Endothelial cell of umbilical vein (primary cell): ENCODE results near the gene PSAPL1. TPM values are rescaled to one million over a fixed set of nuclear protein-coding genes. Genes with fewer than 3 reads are reported as not detected.

ENCODE experiments used
- BruUV-seq: library from RNA; stranded (reverse); fragments of 400-500 nt; replicated peaks from 2 replicates; lab custom pipeline; 2021; lab: Mats Ljungman, UMichigan
- CTCF ChIA-PET: fragments of 300-600, 350-600 bp; sonication (Branson Sonifier 250); formaldehyde crosslinking; loops from one replicate; lab custom pipeline; 2021; ENCODE audit warnings: antibody characterized with exemption, inconsistent platforms; lab: Charles Lee
- POLR2A ChIA-PET: fragments of 300-600, 350-600 bp; sonication (Branson Sonifier 250); formaldehyde crosslinking; loops from one replicate; lab custom pipeline; 2021; ENCODE audit warnings: antibody characterized with exemption, inconsistent platforms; lab: Charles Lee
- DNase-seq: peaks from one replicate; pipeline ENCODE4 v3.0.0-alpha.2; 2011; ENCODE audit warnings: low read depth, low spot score
- FAIRE-seq: peaks from 2 replicates; lab custom pipeline; 2011; peaks lifted over from hg19 to GRCh38; lab: Jason Lieb, UNC
- H2AFZ ChIP-seq: 2 replicates; pipeline ENCODE4 v1.6.0; 2012; ENCODE audit warnings: low read depth, low read length, control low read depth, inconsistent platforms
- H3K27ac ChIP-seq: 2 replicates; pipeline ENCODE4 v1.5.1; 2011; ENCODE audit warnings: low read depth, mild to moderate bottlenecking, control low read depth, low read length, moderate library complexity; ENCODE audit not compliant: insufficient read depth
- H3K27me3 ChIP-seq, 2 experiments: 2 replicates each; pipeline versions ENCODE4 v1.6.0 to v1.6.1; 2011; ENCODE audit warnings: low read length in 2 of 2, mixed read lengths in 1 of 2; ENCODE audit not compliant: control insufficient read depth in 2 of 2, insufficient read depth in 2 of 2
- H3K36me3 ChIP-seq, 2 experiments: 2 replicates in 1 of 2; 3 replicates in 1 of 2; pipeline ENCODE4 v1.5.1; 2011; ENCODE audit warnings: low read length in 2 of 2, mild to moderate bottlenecking in 1 of 2, moderate library complexity in 1 of 2; ENCODE audit not compliant: control insufficient read depth in 2 of 2, insufficient read depth in 2 of 2; ENCODE audit errors: extremely low read depth in 1 of 2
- H3K4me1 ChIP-seq: 3 replicates; pipeline ENCODE4 v1.5.1; 2011; ENCODE audit warnings: mild to moderate bottlenecking, low read length; ENCODE audit not compliant: control insufficient read depth, insufficient read depth; ENCODE audit errors: extremely low read depth
- H3K4me2 ChIP-seq: 2 replicates; pipeline ENCODE4 v1.6.1; 2011; ENCODE audit warnings: low read length, control low read depth, mixed read lengths; ENCODE audit not compliant: insufficient read depth
- H3K4me3 ChIP-seq, 3 experiments: fragments of 200-600 bp in 1 of 3; sonication (generic), shearing (Covaris generic) in 1 of 3; replicated peaks in 1 of 3; 2 replicates each; pipeline ENCODE4 v1.5.1; 2011 to 2016; ENCODE audit warnings: control low read depth in 3 of 3, low read length in 3 of 3, mild to moderate bottlenecking in 2 of 3, inconsistent platforms in 1 of 3, low read depth in 1 of 3, moderate library complexity in 1 of 3; ENCODE audit not compliant: insufficient read depth in 1 of 3
- H3K79me2 ChIP-seq: 2 replicates; pipeline ENCODE4 v1.6.0; 2012; ENCODE audit warnings: low read length, inconsistent platforms; ENCODE audit not compliant: control insufficient read depth, insufficient read depth
- H3K9ac ChIP-seq: replicated peaks from 2 replicates; pipeline ENCODE3; 2011; ENCODE audit warnings: low read length, control low read depth; ENCODE audit not compliant: insufficient read depth; ENCODE audit errors: extremely low read depth
- H3K9me1 ChIP-seq: replicated peaks from 3 replicates; pipeline ENCODE4 v1.6.0; 2011; ENCODE audit warnings: mild to moderate bottlenecking, low read length; ENCODE audit not compliant: control insufficient read depth, insufficient read depth; ENCODE audit errors: extremely low read depth
- H3K9me3 ChIP-seq: replicated peaks from 2 replicates; pipeline ENCODE4 v1.5.1; 2012; ENCODE audit warnings: low read length, inconsistent platforms; ENCODE audit not compliant: control insufficient read depth, insufficient read depth
- H4K20me1 ChIP-seq: replicated peaks from 2 replicates; pipeline ENCODE3; 2011; ENCODE audit warnings: mild to moderate bottlenecking, low read length; ENCODE audit not compliant: control insufficient read depth, insufficient read depth; ENCODE audit errors: extremely low read depth
- EZH2 ChIP-seq: IDR thresholded peaks from 2 replicates; pipeline ENCODE4 v1.6.1; 2012; ENCODE audit warnings: borderline replicate concordance, low read depth, mild to moderate bottlenecking, moderate library complexity, low read length, inconsistent platforms; ENCODE audit not compliant: severe bottlenecking
- FOS ChIP-seq: IDR thresholded peaks from 2 replicates; pipeline ENCODE4 v1.6.1; 2011; ENCODE audit warnings: mild to moderate bottlenecking, low read length, moderate library complexity, borderline replicate concordance; ENCODE audit not compliant: insufficient read depth
- GATA2 ChIP-seq: IDR thresholded peaks from 2 replicates; pipeline ENCODE4 v1.7.0; 2011; ENCODE audit warnings: low read depth, mild to moderate bottlenecking, moderate library complexity, mixed read lengths, low read length; ENCODE audit not compliant: insufficient read length, insufficient read depth
- JUN ChIP-seq: IDR thresholded peaks from 2 replicates; pipeline ENCODE4 v1.6.1; 2011; ENCODE audit warnings: borderline replicate concordance, low read depth; ENCODE audit not compliant: insufficient read length, insufficient read depth
- MYC ChIP-seq: IDR thresholded peaks from one replicate; pipeline ENCODE4 v1.6.1; 2011; ENCODE audit warnings: mild to moderate bottlenecking, low read depth, low read length
- POLR2A ChIP-seq: IDR thresholded peaks from 2 replicates; pipeline ENCODE4 v1.6.1; 2012; ENCODE audit warnings: low read depth, mild to moderate bottlenecking, control low read depth, low read length
- POLR2AphosphoS5 ChIP-seq: IDR thresholded peaks from 2 replicates; pipeline ENCODE4 v1.6.1; 2012; ENCODE audit warnings: low read depth, mild to moderate bottlenecking, control low read depth, low read length, moderate library complexity; ENCODE audit not compliant: insufficient read depth
- dilution Hi-C: fragments of 300-500 bp; cut with MboI; formaldehyde crosslinking; loops from one replicate; pipeline ENCODE4 v1.15.0; 2019; ENCODE audit warnings: low sequenced_read_pairs; ENCODE audit not compliant: extremely low pct_ligation_motif_present
- intact Hi-C: fragments of 100-400 bp; cut with micrococcal nuclease; formaldehyde crosslinking; loops from one replicate; pipeline ENCODE4 v1.10.0; 2022
- polyA plus RNA-seq, 4 experiments: library from polyadenylated mRNA; depleted of rRNA in 3 of 4; stranded (reverse) in 3 of 4; unstranded in 1 of 4; fragments of >200 nt; gene quantifications; 2 replicates each; pipeline versions ENCODE4 v1.2.1 to v1.2.3, GENCODE V29; 2011 to 2012; ENCODE audit warnings: missing spikeins in 1 of 4
- total RNA-seq: library from RNA; stranded (reverse); gene quantifications from 2 replicates; pipeline ENCODE4 v1.2.3, GENCODE V29; 2021
- TF ChIP-seq, protein P1 (sequence below), 2 donors: IDR thresholded peaks; 1 replicate in 1 of 2; 2 replicates in 1 of 2; pipeline ENCODE4 v1.5.1; 2011; ENCODE audit warnings: low read length in 2 of 2, mild to moderate bottlenecking in 2 of 2, moderate library complexity in 2 of 2, control low read depth in 1 of 2, inconsistent platforms in 1 of 2, low read depth in 1 of 2; ENCODE audit not compliant: insufficient read depth in 1 of 2; ENCODE audit errors: extremely low read depth in 1 of 2
- TF ChIP-seq, protein P2 (sequence below): IDR thresholded peaks from 2 replicates; pipeline ENCODE4 v1.6.1; 2011; ENCODE audit not compliant: insufficient read depth, insufficient read length

PSAPL1 gene
- total and polyA plus RNA-seq, 2 donors (not counting 3 experiments of a cell fraction or from before 2014, with no cell fraction given), result not detected

DNA sequence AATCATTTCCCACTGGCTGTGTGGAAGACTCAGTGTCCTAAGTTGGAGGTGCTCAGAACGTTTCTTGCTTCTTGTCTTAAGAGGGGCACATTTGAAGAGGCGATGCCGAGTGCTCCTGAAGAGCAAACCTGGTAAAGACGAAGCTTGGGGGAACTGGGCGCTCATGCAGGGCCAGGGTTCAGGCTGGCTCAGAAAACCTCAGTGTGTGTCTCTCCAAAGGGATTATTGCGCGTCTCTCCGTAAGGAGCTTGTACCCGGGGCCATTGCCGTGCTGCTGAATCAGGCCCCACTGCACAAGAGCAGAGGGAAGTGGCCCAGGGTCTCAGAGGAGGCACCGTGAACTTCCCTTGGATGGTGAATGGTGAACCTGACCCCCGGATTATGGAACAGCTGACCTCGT lies 44.4 kb downstream of the PSAPL1 start:
- Histone ChIP-seq H3K9me3 (no peaks in the 10 kb centered on the region), H3K27me3 (no peaks in the 10 kb centered on the region), H3K9ac (no peak overlapping the region), H3K9me1 (no peaks in the 10 kb centered on the region), H3K4me3 (no peak overlapping the region), H3K27ac (no peak overlapping the region), H4K20me1 (no peaks in the 10 kb centered on the region), H3K4me2 (no peak overlapping the region), H3K36me3 (no peaks in the 10 kb centered on the region), H2AFZ (no peak overlapping the region), H3K79me2 (no peaks in the 10 kb centered on the region), H3K4me1 (no peaks in the 10 kb centered on the region)
- TF ChIP-seq, protein P1, sequence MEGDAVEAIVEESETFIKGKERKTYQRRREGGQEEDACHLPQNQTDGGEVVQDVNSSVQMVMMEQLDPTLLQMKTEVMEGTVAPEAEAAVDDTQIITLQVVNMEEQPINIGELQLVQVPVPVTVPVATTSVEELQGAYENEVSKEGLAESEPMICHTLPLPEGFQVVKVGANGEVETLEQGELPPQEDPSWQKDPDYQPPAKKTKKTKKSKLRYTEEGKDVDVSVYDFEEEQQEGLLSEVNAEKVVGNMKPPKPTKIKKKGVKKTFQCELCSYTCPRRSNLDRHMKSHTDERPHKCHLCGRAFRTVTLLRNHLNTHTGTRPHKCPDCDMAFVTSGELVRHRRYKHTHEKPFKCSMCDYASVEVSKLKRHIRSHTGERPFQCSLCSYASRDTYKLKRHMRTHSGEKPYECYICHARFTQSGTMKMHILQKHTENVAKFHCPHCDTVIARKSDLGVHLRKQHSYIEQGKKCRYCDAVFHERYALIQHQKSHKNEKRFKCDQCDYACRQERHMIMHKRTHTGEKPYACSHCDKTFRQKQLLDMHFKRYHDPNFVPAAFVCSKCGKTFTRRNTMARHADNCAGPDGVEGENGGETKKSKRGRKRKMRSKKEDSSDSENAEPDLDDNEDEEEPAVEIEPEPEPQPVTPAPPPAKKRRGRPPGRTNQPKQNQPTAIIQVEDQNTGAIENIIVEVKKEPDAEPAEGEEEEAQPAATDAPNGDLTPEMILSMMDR (IDR thresholded peaks at IDR 0.05; ENCODE audit: extremely low read depth in 1 of 2, insufficient read depth in 1 of 2, low read depth in 1 of 2, low read length in 2 of 2), result no peak
- TF ChIP-seq JUN (no peak), FOS (no peak), GATA2 (no peak), POLR2A (no peak), POLR2AphosphoS5 (no peak), EZH2 (no peak), MYC (no peak)
- TF ChIP-seq, protein P2, sequence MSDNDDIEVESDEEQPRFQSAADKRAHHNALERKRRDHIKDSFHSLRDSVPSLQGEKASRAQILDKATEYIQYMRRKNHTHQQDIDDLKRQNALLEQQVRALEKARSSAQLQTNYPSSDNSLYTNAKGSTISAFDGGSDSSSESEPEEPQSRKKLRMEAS, result no peak
- POLR2A ChIA-PET, result no interaction called here
- CTCF ChIA-PET, result interaction anchor here (1.1 kb wide), 1 partner anchor 10 kb away, joined by 3 read pairs; no protein-coding TSS in a partner anchor
- no peak for DNase-seq
- dilution Hi-C loops (no loop called here), intact Hi-C loops (no loop called here)
- FAIRE-seq, result no peak
- no TSS peak for BruUV-seq
